Esophagus muscularis mucosa (tissue), 3 donors: Measurements from ENCODE around the gene SLC32A1.

Experiments used
- CTCF ChIP-seq, 3 experiments: fragments of 200-600 bp in 2 of 3; fragments of 450-650 bp in 1 of 3; sonication (generic) in 2 of 3; IDR thresholded peaks; one replicate each; pipeline ENCODE4 v1.5.1; 2017 to 2019; ENCODE audit warnings: antibody characterized with exemption in 3 of 3, mild to moderate bottlenecking in 2 of 3, moderate library complexity in 1 of 3
- POLR2A ChIP-seq: fragments of 450-650 bp; IDR thresholded peaks from one replicate; pipeline ENCODE4 v1.6.1; 2017; ENCODE audit warnings: antibody characterized with exemption, moderate library complexity, mild to moderate bottlenecking, low read depth
- POLR2AphosphoS5 ChIP-seq, 2 donors: sonication (generic); formaldehyde crosslinking; IDR thresholded peaks; one replicate each; pipeline ENCODE4 v1.6.1; 2017; ENCODE audit warnings: antibody characterized with exemption in 2 of 2

GRCh38 chr20:38697306-38697705 lies 27.0 kb upstream of the SLC32A1 start:
- TF ChIP-seq CTCF (IDR thresholded peaks at IDR 0.05) (no peak), POLR2AphosphoS5 (IDR thresholded peaks at IDR 0.05) (no peak), POLR2A (no peak)
